NT2/D1 (cell line): ENCODE measurements around the gene NTPCR.
"Not testable (repeated sequence)": the region's sequence is repeated elsewhere in the genome, so short reads cannot be mapped to it uniquely, and the experiment has no call there.

Source experiments
- DNase-seq: peaks from one replicate; pipeline ENCODE4 v3.0.0-alpha.2; 2011; ENCODE audit warnings: low read depth, low spot score
- H3K27me3 ChIP-seq: 2 replicates; pipeline ENCODE4 v1.6.0; 2011; ENCODE audit warnings: mild to moderate bottlenecking; ENCODE audit not compliant: insufficient read length, insufficient read depth
- H3K36me3 ChIP-seq: 2 replicates; pipeline ENCODE4 v1.6.1; 2011; ENCODE audit warnings: mild to moderate bottlenecking, low read length, mixed read lengths; ENCODE audit not compliant: insufficient read depth, insufficient read length
- H3K4me1 ChIP-seq: 2 replicates; pipeline ENCODE4 v1.5.1; 2011; ENCODE audit not compliant: insufficient read depth, insufficient read length
- H3K4me3 ChIP-seq: 2 replicates; pipeline ENCODE4 v1.5.1; 2011; ENCODE audit warnings: low read depth; ENCODE audit not compliant: insufficient read length
- H3K9ac ChIP-seq: 2 replicates; pipeline ENCODE4 v1.6.0; 2011; ENCODE audit warnings: low read depth; ENCODE audit not compliant: insufficient read length
- H3K9me3 ChIP-seq: 2 replicates; pipeline ENCODE4 v1.5.1; 2011; ENCODE audit warnings: mild to moderate bottlenecking, low read length; ENCODE audit not compliant: insufficient read depth
- SUZ12 ChIP-seq: IDR thresholded peaks from 2 replicates; pipeline ENCODE4 v1.6.1; 2011; ENCODE audit not compliant: insufficient read length, insufficient read depth; ENCODE audit errors: extremely low read depth
- YY1 ChIP-seq: IDR thresholded peaks from 2 replicates; pipeline ENCODE4 v1.6.1; 2011; ENCODE audit not compliant: insufficient read length, insufficient read depth
- ZNF274 ChIP-seq: IDR thresholded peaks from 2 replicates; pipeline ENCODE4 v1.6.1; 2011; ENCODE audit warnings: mild to moderate bottlenecking, low read depth, low read length

Gene NTPCR

GRCh38 chr1:232998646-232999045, 48.2 kb downstream of the NTPCR start:
- H3K27me3 ChIP-seq: no peaks in the 10 kb centered on the region
- H3K9me3 ChIP-seq: peaks cover 17% of the 10 kb centered on the region
- no peak for DNase-seq
- peaks cover 29% of the 10 kb centered on the region for H3K36me3 ChIP-seq
- TF ChIP-seq SUZ12 (no peak), YY1 (no peak), ZNF274 (no peak)
- no peaks in the 10 kb centered on the region for H3K4me1 ChIP-seq
- no peak overlapping the region for H3K4me3 ChIP-seq
- H3K9ac ChIP-seq: no peak overlapping the region

DNA sequence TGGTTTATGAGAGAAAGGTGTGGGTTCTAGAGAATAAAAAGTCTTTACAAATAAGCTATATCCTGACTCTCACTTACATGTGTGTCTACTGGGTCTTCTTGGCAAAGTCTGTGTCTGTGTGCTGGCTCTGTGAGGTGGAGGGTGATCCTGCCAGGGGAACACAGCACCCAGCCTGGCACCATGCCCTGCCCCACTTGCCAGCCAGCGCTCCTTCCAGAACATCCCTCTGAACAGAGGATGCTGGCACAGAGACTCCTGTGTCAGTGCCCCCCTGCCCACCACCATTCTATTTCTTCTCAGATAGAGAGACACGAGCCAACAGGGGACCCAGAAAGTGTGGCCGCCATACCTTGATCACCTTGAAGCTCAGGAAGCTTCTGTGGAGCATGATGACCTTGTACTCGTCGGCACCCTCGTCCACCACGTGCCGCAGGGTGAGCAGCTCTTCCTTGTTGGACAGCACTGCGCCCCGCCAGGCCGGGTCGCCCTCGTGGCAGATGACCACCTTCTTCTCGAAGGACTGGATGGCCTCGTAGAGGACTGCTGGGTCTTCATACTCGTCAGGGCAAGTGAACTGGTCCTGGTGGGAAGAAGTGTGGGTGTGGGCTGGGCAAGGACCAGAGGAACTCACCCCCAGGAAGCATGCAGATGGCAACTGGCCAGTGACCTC, 49.7 kb downstream of the NTPCR start:
- DNase-seq: no peak
- H3K36me3 ChIP-seq: peaks cover 27% of the 10 kb centered on the region

GRCh38 chr1:233003638-233004037, 53.2 kb downstream of the NTPCR start:
- H3K4me3 ChIP-seq, DNase-seq, H3K27me3 ChIP-seq, H3K9ac ChIP-seq, H3K9me3 ChIP-seq, H3K4me1 ChIP-seq: not testable (repeated sequence)
- peaks cover 12% of the 10 kb centered on the region for H3K36me3 ChIP-seq

More for the DNA sequence above, 49.7 kb downstream of the NTPCR start:
- Histone ChIP-seq H3K9me3 (peaks cover 2% of the 10 kb centered on the region; the same call in 1 of the 2 replicates), H3K9ac (no peak overlapping the region), H3K27me3 (no peaks in the 10 kb centered on the region), H3K4me3 (no peak overlapping the region), H3K4me1 (no peaks in the 10 kb centered on the region)
- TF ChIP-seq ZNF274 (no peak), SUZ12 (no peak), YY1 (no peak)

GRCh38 chr1:233004451-233004850, 54.0 kb downstream of the NTPCR start:
- no peak overlapping the region for H3K9ac ChIP-seq
- no peaks in the 10 kb centered on the region for H3K9me3 ChIP-seq
- peaks cover 7% of the 10 kb centered on the region for H3K36me3 ChIP-seq
- no peak overlapping the region for H3K4me3 ChIP-seq
- no peaks in the 10 kb centered on the region for H3K4me1 ChIP-seq
- no peaks in the 10 kb centered on the region for H3K27me3 ChIP-seq
- no peak for DNase-seq
- no peak for TF ChIP-seq ZNF274
- no peak for TF ChIP-seq YY1

GRCh38 chr1:233005156-233005555, 54.7 kb downstream of the NTPCR start:
- no peak for DNase-seq
- no peak for TF ChIP-seq YY1
- no peak for TF ChIP-seq ZNF274
- TF ChIP-seq SUZ12: no peak
- H3K4me3 ChIP-seq: no peak overlapping the region
- no peaks in the 10 kb centered on the region for H3K4me1 ChIP-seq
- H3K36me3 ChIP-seq: peaks cover 4% of the 10 kb centered on the region
- H3K9me3 ChIP-seq: no peaks in the 10 kb centered on the region
- no peaks in the 10 kb centered on the region for H3K27me3 ChIP-seq
- no peak overlapping the region for H3K9ac ChIP-seq

GRCh38 chr1:233005703-233006102, 55.3 kb downstream of the NTPCR start:
- Histone ChIP-seq H3K9ac (no peak overlapping the region), H3K4me3 (no peak overlapping the region), H3K27me3 (no peaks in the 10 kb centered on the region), H3K36me3 (no peaks in the 10 kb centered on the region), H3K4me1 (no peaks in the 10 kb centered on the region), H3K9me3 (no peaks in the 10 kb centered on the region)
- DNase-seq: no peak
- no peak for TF ChIP-seq ZNF274
- no peak for TF ChIP-seq YY1
- no peak for TF ChIP-seq SUZ12

DNA sequence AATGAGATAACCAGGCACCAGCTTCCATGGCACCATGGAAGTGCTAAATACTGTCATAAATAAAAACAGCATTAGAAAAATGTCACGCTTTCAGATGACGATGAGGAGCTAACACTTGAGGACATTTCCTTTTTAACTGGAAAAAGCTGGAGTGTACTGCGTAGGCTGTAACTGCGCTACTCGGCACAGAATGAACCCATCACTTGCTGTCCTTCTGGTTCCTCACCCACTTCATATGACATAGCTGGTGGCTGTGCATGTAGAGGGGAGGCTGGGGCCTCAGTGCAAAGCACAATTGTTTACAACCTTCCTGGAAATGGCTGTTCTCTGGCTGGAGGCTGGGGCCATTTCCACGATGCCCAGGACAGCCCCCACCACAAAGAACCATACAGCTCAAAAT, 55.7 kb downstream of the NTPCR start:
- no peaks in the 10 kb centered on the region for H3K27me3 ChIP-seq
- no peaks in the 10 kb centered on the region for H3K4me1 ChIP-seq

GRCh38 chr1:233006541-233006973, 56.1 kb downstream of the NTPCR start:
- Histone ChIP-seq H3K9me3 (no peaks in the 10 kb centered on the region), H3K27me3 (no peaks in the 10 kb centered on the region), H3K36me3 (no peaks in the 10 kb centered on the region), H3K9ac (no peak overlapping the region), H3K4me1 (no peaks in the 10 kb centered on the region), H3K4me3 (no peak overlapping the region)
- no peak for DNase-seq
- TF ChIP-seq YY1 (no peak), ZNF274 (no peak), SUZ12 (no peak)

More for the DNA sequence above, 55.7 kb downstream of the NTPCR start:
- DNase-seq: no peak
- no peaks in the 10 kb centered on the region for H3K36me3 ChIP-seq
- no peak overlapping the region for H3K9ac ChIP-seq
- H3K9me3 ChIP-seq: no peaks in the 10 kb centered on the region
- H3K4me3 ChIP-seq: no peak overlapping the region
- TF ChIP-seq YY1: no peak
- no peak for TF ChIP-seq SUZ12
- TF ChIP-seq ZNF274: no peak
